HL-60 (cell line): Measurements from ENCODE around the gene CXXC1.

Experiments used
- DNase-seq, 2 experiments: peaks; one replicate each; pipeline ENCODE4 v3.0.0-alpha.2; 2010 to 2020; ENCODE audit warnings: low read depth in 1 of 2, low spot score in 1 of 2
- H3K27ac ChIP-seq: fragments of 250-450 bp; sonication (Bioruptor Pico); replicated peaks from 2 replicates; pipeline ENCODE4 v1.5.1; 2020; ENCODE audit warnings: mild to moderate bottlenecking, moderate library complexity
- H3K27me3 ChIP-seq: fragments of 250-450 bp; sonication (Bioruptor Pico); 2 replicates; pipeline ENCODE4 v1.5.1; 2021; ENCODE audit warnings: mild to moderate bottlenecking, moderate library complexity; ENCODE audit not compliant: insufficient read depth, poor library complexity, severe bottlenecking
- H3K4me3 ChIP-seq: replicated peaks from 2 replicates; pipeline ENCODE4 v1.5.1; 2011; ENCODE audit warnings: mild to moderate bottlenecking, control low read depth, low read length; ENCODE audit not compliant: insufficient read depth
- CTCF ChIP-seq: IDR thresholded peaks from one replicate; pipeline ENCODE4 v1.5.1; 2011; ENCODE audit warnings: low read length, control low read depth, inconsistent platforms; ENCODE audit not compliant: insufficient read depth
- GABPA ChIP-seq: IDR thresholded peaks from 2 replicates; pipeline ENCODE4 v1.6.1; 2012; ENCODE audit warnings: low read depth
- POLR2AphosphoS5 ChIP-seq: IDR thresholded peaks from 2 replicates; pipeline ENCODE4 v1.6.1; 2012; ENCODE audit warnings: low read depth
- REST ChIP-seq: IDR thresholded peaks from 2 replicates; pipeline ENCODE4 v1.6.1; 2012; ENCODE audit warnings: low read depth; ENCODE audit not compliant: insufficient replicate concordance
- SPI1 ChIP-seq: IDR thresholded peaks from 2 replicates; pipeline ENCODE4 v1.6.1; 2012; ENCODE audit warnings: low read depth, mild to moderate bottlenecking, borderline replicate concordance
- long read RNA-seq: library from polyadenylated mRNA; unstranded; transcript quantifications from one replicate; pipeline ENCODE4 v2.0.0, GENCODE V29; 2020

Gene CXXC1
- long read RNA-seq, transcript CXXC1-201 (15 exons, 2,936 nt), result major isoform, 1,007 of 1,411 reads
- long read RNA-seq, transcript CXXC1-202 (15 exons, 2,280 nt), result minor isoform, 27 of 1,411 reads
- long read RNA-seq, transcript CXXC1-212 (15 exons, 2,242 nt), result minor isoform, 28 of 1,411 reads
- long read RNA-seq, partial matches to known transcripts, result 38 of 1,411 reads
- long read RNA-seq, other reads (novel, unspliced or antisense), result 309 of 1,411 reads

GRCh38 chr18:50287441-50288347, at the start of gene CXXC1:
CXXC1 (minus strand) TSS chr18:50287692; CDS start chr18:50287589, 103 bp downstream.
- Histone ChIP-seq H3K4me3 (peak within 1 kb of the TSS; percentile 85), H3K27ac (peak within 1 kb of the TSS; percentile 86)
- TF ChIP-seq SPI1, result peak; percentile 58; the same call in 1 of the 2 replicates
- TF ChIP-seq CTCF, result peak; percentile 40
- no peak for TF ChIP-seq REST
- peak; percentile 40; the same call in 1 of the 2 replicates for TF ChIP-seq GABPA
- peak; percentile 81 for TF ChIP-seq POLR2AphosphoS5

GRCh38 chr18:50334546-50335152, 47.2 kb upstream of the CXXC1 start:
- no peak for TF ChIP-seq GABPA
- TF ChIP-seq REST, result no peak
- H3K27me3 ChIP-seq, result no peaks in the 10 kb centered on the region

More at GRCh38 chr18:50287441-50288347, at the start of gene CXXC1:
- peak; percentile 100 for DNase-seq
- H3K27me3 ChIP-seq, result no peaks in the 10 kb centered on the region

GRCh38 chr18:50331691-50332090, 44.2 kb upstream of the CXXC1 start:
- no peak for DNase-seq
- TF ChIP-seq POLR2AphosphoS5, result no peak
- H3K4me3 ChIP-seq, result no peak overlapping the region
- no peaks in the 10 kb centered on the region for H3K27me3 ChIP-seq
- H3K27ac ChIP-seq, result no peak overlapping the region

More at GRCh38 chr18:50334546-50335152, 47.2 kb upstream of the CXXC1 start:
- Histone ChIP-seq H3K4me3 (no peak overlapping the region), H3K27ac (no peak overlapping the region)
- no peak for DNase-seq

- Histone ChIP-seq H3K27ac (no peak overlapping the region), H3K27me3 (no peaks in the 10 kb centered on the region), H3K4me3 (no peak overlapping the region)
- DNase-seq, result no peak
- TF ChIP-seq SPI1 (no peak), CTCF (no peak), POLR2AphosphoS5 (no peak), REST (no peak), GABPA (no peak)
Measured at GRCh38 chr18:50330176-50330575, 42.7 kb upstream of the CXXC1 start.
